Measurements from ENCODE around the gene IRGQ.
"Not testable (repeated sequence)": the region's sequence is repeated elsewhere in the genome, so short reads cannot be mapped to it uniquely, and the experiment has no call there.

Gene IRGQ

DNA sequence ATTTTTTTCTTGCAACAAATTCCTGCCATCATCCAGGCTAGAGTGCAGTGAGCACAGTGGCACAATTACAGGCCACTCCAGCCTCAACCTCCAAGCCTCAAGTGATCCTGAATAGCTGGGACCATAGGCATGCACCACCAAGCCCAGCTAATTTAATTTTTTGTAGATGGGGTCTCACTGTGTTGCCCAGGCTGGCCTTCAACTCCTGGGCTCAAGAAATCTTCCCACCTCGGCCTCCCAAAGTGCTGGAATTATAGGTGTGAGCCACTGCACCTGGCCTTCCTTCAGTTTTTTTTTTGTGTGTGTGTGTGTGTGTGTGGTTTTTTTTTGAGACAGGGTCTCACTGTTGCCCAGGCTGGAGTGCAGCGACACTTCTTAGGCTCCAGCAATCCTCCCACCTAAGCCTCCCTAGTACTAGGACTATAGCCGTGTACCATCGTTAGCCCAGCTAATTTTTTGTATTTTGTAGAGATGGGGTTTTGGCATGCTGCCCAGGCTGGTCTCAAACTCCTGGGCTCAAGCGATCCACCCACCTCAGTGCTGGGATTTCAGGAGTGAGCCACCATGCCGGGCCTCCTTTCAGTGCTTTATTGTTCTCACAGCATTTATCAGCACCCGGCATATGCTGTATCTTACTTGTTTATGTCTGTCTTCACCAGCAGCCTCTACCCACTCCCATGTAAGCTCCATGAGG lies 10.1 kb upstream of the IRGQ start:
- DNase-seq (ENCODE audit: low spot score), result no peak
- TF ChIP-seq, protein P1, sequence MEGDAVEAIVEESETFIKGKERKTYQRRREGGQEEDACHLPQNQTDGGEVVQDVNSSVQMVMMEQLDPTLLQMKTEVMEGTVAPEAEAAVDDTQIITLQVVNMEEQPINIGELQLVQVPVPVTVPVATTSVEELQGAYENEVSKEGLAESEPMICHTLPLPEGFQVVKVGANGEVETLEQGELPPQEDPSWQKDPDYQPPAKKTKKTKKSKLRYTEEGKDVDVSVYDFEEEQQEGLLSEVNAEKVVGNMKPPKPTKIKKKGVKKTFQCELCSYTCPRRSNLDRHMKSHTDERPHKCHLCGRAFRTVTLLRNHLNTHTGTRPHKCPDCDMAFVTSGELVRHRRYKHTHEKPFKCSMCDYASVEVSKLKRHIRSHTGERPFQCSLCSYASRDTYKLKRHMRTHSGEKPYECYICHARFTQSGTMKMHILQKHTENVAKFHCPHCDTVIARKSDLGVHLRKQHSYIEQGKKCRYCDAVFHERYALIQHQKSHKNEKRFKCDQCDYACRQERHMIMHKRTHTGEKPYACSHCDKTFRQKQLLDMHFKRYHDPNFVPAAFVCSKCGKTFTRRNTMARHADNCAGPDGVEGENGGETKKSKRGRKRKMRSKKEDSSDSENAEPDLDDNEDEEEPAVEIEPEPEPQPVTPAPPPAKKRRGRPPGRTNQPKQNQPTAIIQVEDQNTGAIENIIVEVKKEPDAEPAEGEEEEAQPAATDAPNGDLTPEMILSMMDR (IDR thresholded peaks at IDR 0.05; ENCODE audit: extremely low read depth, missing control alignments), result no peak

GRCh38 chr19:43600326-43600725 lies 4.4 kb upstream of the IRGQ start:
- DNase-seq (ENCODE audit: low spot score), result not testable (repeated sequence)

DNA sequence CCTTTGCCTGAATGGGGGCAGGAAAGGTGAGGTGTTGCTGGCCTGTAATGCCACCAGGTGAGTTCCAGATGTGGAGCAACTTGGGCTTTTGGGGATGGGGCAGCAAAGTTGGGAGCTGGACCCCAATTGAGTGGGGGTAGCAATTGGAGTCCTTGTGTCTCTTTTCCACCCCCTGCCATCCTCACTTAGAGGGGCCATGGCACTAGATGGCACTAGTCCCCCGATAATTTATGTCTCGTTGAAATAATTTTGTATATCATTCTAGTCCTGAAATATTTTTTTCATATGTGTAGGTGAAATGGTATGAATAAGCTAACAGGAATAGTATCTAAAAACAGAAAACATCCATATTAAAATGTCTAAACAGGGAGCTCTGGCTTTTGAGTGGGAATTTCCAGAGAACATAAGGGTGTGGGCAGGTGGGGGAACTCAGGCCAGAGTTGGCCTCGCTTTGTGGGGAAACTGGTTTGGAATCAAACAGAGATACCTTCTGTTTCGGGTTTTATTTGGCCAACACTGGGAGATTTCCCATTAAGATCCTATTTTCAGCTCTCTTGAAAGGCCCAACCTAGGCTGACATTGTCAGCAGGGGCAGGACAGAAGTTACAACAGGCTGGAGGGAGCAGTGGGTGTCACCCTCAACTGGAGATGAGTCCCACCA lies 3.8 kb upstream of the IRGQ start:
- TF ChIP-seq, protein P1 (IDR thresholded peaks at IDR 0.05; ENCODE audit: extremely low read depth, missing control alignments), result no peak
- DNase-seq (ENCODE audit: low spot score), result no peak

- TF ChIP-seq, protein P1 (IDR thresholded peaks at IDR 0.05; ENCODE audit: extremely low read depth, missing control alignments), result no peak
- DNase-seq (ENCODE audit: low spot score), result no peak
These were observed 2.7 kb upstream of the IRGQ start for GRCh38 chr19:43598445-43599240.

- TF ChIP-seq, protein P1 (IDR thresholded peaks at IDR 0.05; ENCODE audit: extremely low read depth, missing control alignments), result no peak
- DNase-seq (ENCODE audit: low spot score), result no peak
These were observed 1.9 kb upstream of the IRGQ start for GRCh38 chr19:43597876-43598275.

DNA sequence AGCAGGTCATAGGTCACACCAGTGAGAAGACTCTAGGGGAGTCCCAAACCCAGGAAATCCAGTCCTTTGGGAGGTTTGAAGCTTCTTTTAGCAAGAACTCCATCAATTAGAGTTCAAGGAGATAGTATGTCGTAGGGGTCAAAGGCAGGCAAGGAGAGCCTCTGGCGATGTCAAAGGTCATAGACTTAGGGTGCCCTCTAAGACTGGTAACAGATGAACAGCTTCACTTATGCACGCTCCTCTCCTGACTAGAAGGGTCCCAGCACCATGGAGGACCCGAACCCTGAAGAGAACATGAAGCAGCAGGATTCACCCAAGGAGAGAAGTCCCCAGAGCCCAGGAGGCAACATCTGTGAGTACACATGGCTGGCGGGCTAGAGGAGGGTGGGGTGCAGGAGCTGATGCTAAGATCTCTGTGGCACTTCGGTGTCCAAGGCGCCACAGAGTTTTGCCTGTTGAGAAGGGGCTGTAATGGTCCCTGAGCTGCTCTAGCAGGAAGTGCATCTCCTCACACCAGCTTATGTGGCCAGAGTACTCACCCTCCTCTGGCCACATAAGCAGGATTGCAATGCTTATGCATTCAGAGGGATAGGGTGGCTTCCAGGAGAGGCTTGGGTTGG lies 1.0 kb upstream of the IRGQ start:
- TF ChIP-seq, protein P1 (IDR thresholded peaks at IDR 0.05; ENCODE audit: extremely low read depth, missing control alignments), result no peak
- no peak for DNase-seq (ENCODE audit: low spot score)

DNA sequence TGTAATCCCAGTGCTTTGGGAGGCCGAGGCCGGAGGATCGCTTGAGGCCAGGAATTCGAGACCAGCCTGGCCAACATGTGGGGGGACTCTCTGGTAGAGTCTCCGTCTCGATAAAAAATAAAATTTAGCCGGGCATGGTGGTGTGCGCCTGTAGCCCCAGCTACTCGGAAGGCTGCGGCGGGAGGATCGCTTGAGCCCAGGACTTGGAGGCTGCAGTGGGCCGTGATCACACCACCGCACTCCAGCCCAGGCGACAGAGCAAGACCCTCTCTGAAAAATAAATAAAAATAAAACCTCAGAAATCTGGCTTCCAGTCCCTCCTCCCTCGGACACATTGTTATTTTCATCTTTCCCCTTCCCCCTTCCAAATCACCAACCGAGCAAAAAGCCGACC lies 332 bp downstream of the IRGQ start:
- TF ChIP-seq, protein P1 (IDR thresholded peaks at IDR 0.05; ENCODE audit: extremely low read depth, missing control alignments), result no peak
- no peak for DNase-seq (ENCODE audit: low spot score)
